SK-N-SH treated with all-trans-retinoic acid at 6 μM for 48 hours (cell line): Measurements from ENCODE around the gene EGFL6.

Experiments
- ATAC-seq: fragments of 200-7000 bp; cut with Tn5 transposase; 3 replicates; pipeline ENCODE4 v1.9.1; 2020; ENCODE audit warnings: mild to moderate bottlenecking, moderate library complexity
- BACH2 ChIP-seq: fragments of 250-450 bp; sonication (Bioruptor Pico); IDR thresholded peaks from 2 replicates; pipeline ENCODE4 v1.9.0; 2021; ENCODE audit warnings: mild to moderate bottlenecking, borderline replicate concordance
- CREB5 ChIP-seq: fragments of 250-450 bp; sonication (Bioruptor Pico); IDR thresholded peaks from 2 replicates; pipeline ENCODE4 v1.5.1; 2020; ENCODE audit warnings: low read depth, mild to moderate bottlenecking, moderate library complexity
- CSDC2 ChIP-seq: fragments of 250-450 bp; sonication (Bioruptor Pico); IDR thresholded peaks from 2 replicates; pipeline ENCODE4 v1.5.0; 2020; ENCODE audit warnings: mild to moderate bottlenecking, moderate library complexity
- CSRNP3 ChIP-seq: fragments of 250-450 bp; sonication (Bioruptor Pico); IDR thresholded peaks from 2 replicates; pipeline ENCODE4 v1.5.1; 2021; ENCODE audit warnings: mild to moderate bottlenecking, moderate library complexity
- ESRRG ChIP-seq: fragments of 250-450 bp; sonication (Bioruptor Pico); IDR thresholded peaks from 2 replicates; pipeline ENCODE4 v1.6.1; 2021; ENCODE audit warnings: mild to moderate bottlenecking
- GLIS3 ChIP-seq: fragments of 250-450 bp; sonication (Bioruptor Pico); IDR thresholded peaks from 2 replicates; pipeline ENCODE4 v1.5.0; 2020; ENCODE audit warnings: mild to moderate bottlenecking, moderate library complexity
- OSR1 ChIP-seq: fragments of 250-450 bp; sonication (Bioruptor Pico); IDR thresholded peaks from 2 replicates; pipeline ENCODE4 v1.8.0; 2022; ENCODE audit warnings: moderate library complexity, mild to moderate bottlenecking, inconsistent platforms
- PATZ1 ChIP-seq: fragments of 250-450 bp; sonication (Bioruptor Pico); IDR thresholded peaks from 2 replicates; pipeline ENCODE4 v1.8.0; 2020; ENCODE audit warnings: mild to moderate bottlenecking, moderate library complexity, borderline replicate concordance
- RARB ChIP-seq: fragments of 250-450 bp; sonication (Bioruptor Pico); IDR thresholded peaks from 2 replicates; pipeline ENCODE4 v1.8.0; 2021; ENCODE audit warnings: mild to moderate bottlenecking, moderate library complexity
- SNAI2 ChIP-seq: fragments of 250-450 bp; sonication (Bioruptor Pico); IDR thresholded peaks from 2 replicates; pipeline ENCODE4 v1.5.0; 2020; ENCODE audit warnings: mild to moderate bottlenecking, moderate library complexity
- TCF4 ChIP-seq: fragments of 250-450 bp; sonication (Bioruptor Pico); IDR thresholded peaks from 2 replicates; pipeline ENCODE4 v1.8.0; 2021; ENCODE audit warnings: mild to moderate bottlenecking, moderate library complexity, borderline replicate concordance
- TOX ChIP-seq: fragments of 250-450 bp; sonication (Bioruptor Pico); IDR thresholded peaks from 2 replicates; pipeline ENCODE4 v1.8.0; 2021; ENCODE audit warnings: mild to moderate bottlenecking, moderate library complexity, borderline replicate concordance
- TSHZ2 ChIP-seq: fragments of 250-450 bp; sonication (Bioruptor Pico); IDR thresholded peaks from 2 replicates; pipeline ENCODE4 v1.5.0; 2020; ENCODE audit warnings: mild to moderate bottlenecking, moderate library complexity
- ZC3H10 ChIP-seq: fragments of 250-450 bp; sonication (Bioruptor Pico); IDR thresholded peaks from 2 replicates; pipeline ENCODE4 v1.5.1; 2021; ENCODE audit warnings: mild to moderate bottlenecking, moderate library complexity
- ZFP3 ChIP-seq: fragments of 250-450 bp; sonication (Bioruptor Pico); IDR thresholded peaks from 2 replicates; pipeline ENCODE4 v1.5.0; 2020; ENCODE audit warnings: mild to moderate bottlenecking, moderate library complexity
- ZFP30 ChIP-seq: fragments of 450-650 bp; formaldehyde crosslinking; IDR thresholded peaks from 2 replicates; pipeline ENCODE4 v1.5.0; 2022; ENCODE audit warnings: mild to moderate bottlenecking, moderate library complexity
- ZNF565 ChIP-seq: fragments of 450-650 bp; formaldehyde crosslinking; conservative IDR thresholded peaks from 2 replicates; pipeline ENCODE4 v1.5.0; 2020; ENCODE audit warnings: low read depth, mild to moderate bottlenecking, moderate library complexity
- ZNF70 ChIP-seq: fragments of 450-650 bp; formaldehyde crosslinking; IDR thresholded peaks from 2 replicates; pipeline ENCODE4 v1.5.0; 2020; ENCODE audit warnings: mild to moderate bottlenecking, moderate library complexity
- ZNF8 ChIP-seq: fragments of 450-650 bp; formaldehyde crosslinking; IDR thresholded peaks from 2 replicates; pipeline ENCODE4 v1.5.0; 2020; ENCODE audit warnings: mild to moderate bottlenecking, moderate library complexity

Gene EGFL6

GRCh38 chrX:13579661-13580060 is 10.3 kb downstream of the EGFL6 start (continued):
- TF ChIP-seq CREB5 (CRISPR knock-in tag) (no peak), TCF4 (CRISPR knock-in tag) (no peak), ZNF70 (CRISPR knock-in tag) (no peak)

- TF ChIP-seq ZNF565 (CRISPR knock-in tag) = no peak
- no peak for TF ChIP-seq GLIS3 (CRISPR knock-in tag)
- no peak for TF ChIP-seq TCF4 (CRISPR knock-in tag)
- no peak for TF ChIP-seq RARB (CRISPR knock-in tag)
- TF ChIP-seq ZNF70 (CRISPR knock-in tag) = no peak
- no peak for TF ChIP-seq ZNF8 (CRISPR knock-in tag)
- TF ChIP-seq PATZ1 (CRISPR knock-in tag) = no peak
- no peak for TF ChIP-seq TOX (CRISPR knock-in tag)
- no peak for TF ChIP-seq CSDC2
- TF ChIP-seq ZFP3 (CRISPR knock-in tag) = no peak
- no peak for TF ChIP-seq BACH2 (CRISPR knock-in tag)
- no peak for TF ChIP-seq CREB5 (CRISPR knock-in tag)
- no peak for TF ChIP-seq ESRRG
- no peak for TF ChIP-seq ZFP30 (CRISPR knock-in tag)
- TF ChIP-seq TSHZ2 (CRISPR knock-in tag) = no peak
- no peak for TF ChIP-seq CSRNP3 (CRISPR knock-in tag)
- TF ChIP-seq SNAI2 (CRISPR knock-in tag) = no peak
- ATAC-seq = peak; percentile 85
Measured at GRCh38 chrX:13581554-13581953, 12.2 kb downstream of the EGFL6 start.

- no peak for ATAC-seq
- TF ChIP-seq TSHZ2 (CRISPR knock-in tag) = no peak
- TF ChIP-seq OSR1 (CRISPR knock-in tag) = no peak
- TF ChIP-seq CSRNP3 (CRISPR knock-in tag) = no peak
- TF ChIP-seq GLIS3 (CRISPR knock-in tag) = no peak
- TF ChIP-seq ESRRG = no peak
- TF ChIP-seq RARB (CRISPR knock-in tag) = no peak
- no peak for TF ChIP-seq ZFP3 (CRISPR knock-in tag)
- TF ChIP-seq ZNF8 (CRISPR knock-in tag) = no peak
- no peak for TF ChIP-seq TCF4 (CRISPR knock-in tag)
- TF ChIP-seq ZC3H10 = no peak
- TF ChIP-seq CREB5 (CRISPR knock-in tag) = no peak
Measured at GRCh38 chrX:13587786-13588477, 18.5 kb downstream of the EGFL6 start.
